RPMI7951 (cell line): ENCODE data around the gene DTL. TPM values are rescaled to one million over a fixed set of nuclear protein-coding genes. Genes with fewer than 3 reads are reported as not detected.

Source experiments
- DNase-seq: peaks from one replicate; pipeline ENCODE4 v3.0.0-alpha.2; 2012; ENCODE audit warnings: low read depth
- total RNA-seq: library from RNA; depleted of rRNA; stranded (reverse); fragments of >200 nt; shearing (Covaris generic); gene quantifications from 2 replicates; pipeline ENCODE4 v1.2.3, GENCODE V29; 2014; rRNA removed

DTL gene
- total RNA-seq, 1 experiment from 2014 or later, result 28.0 TPM

DNA sequence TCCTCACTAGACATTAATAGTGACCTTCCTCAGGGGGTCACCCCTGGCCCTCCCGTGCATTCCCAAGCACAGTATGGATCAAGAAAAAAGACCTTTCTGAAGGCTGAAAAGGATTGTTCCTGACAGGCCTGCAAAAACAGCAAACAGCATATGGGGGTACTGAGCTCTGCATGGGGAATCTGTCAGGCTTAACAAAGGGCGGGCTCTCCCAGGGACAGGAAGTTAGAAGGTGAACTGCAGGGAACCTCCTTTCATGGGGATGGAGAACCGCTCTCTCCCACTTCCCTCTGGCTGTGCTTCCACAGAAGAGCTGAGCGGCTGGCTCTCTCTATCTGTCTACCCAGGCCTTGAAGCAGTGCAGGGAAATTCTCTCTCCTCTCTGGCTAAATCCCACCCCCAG lies 91.7 kb downstream of the DTL start:
- DNase-seq, result no peak

DNA sequence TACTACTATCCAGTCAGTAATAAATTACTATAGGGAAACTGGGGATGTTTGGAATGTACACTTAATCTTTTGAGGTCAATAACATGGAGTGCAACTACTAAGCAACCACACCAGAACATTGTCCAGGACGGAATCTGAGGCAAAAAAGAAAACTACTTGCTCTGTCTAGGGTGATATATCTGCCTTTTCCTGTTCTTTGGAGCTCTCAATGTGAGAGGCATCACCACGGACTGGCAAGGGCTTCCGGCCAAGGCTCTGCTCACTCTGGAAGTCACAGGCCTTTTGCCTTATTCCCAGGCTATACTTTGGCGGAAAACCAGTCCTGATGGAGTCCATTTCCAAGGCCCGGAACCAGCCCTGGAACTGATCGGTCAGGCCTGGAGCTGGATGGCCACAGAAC lies 94.2 kb downstream of the DTL start:
- DNase-seq, result no peak

DNA sequence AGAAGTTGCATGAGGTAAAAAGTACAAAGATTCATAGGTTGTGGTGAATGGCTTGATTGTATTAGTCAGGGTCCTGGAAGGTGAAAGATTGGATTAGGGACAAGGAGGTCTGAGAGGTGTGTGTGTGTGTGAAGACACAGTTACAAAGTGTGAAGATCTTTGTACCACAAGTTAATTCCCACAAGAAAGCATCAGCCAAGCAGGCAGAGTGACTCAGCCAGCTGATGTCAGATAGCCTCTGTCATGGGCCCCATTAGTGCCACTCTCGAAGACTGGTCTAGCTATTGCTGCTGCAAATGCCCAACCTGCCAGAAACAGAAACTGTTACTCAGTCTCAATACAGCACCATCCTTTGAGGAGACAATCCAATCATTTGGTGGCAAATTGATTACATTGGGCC lies 96.5 kb downstream of the DTL start:
- DNase-seq, result peak; percentile 36

DNA sequence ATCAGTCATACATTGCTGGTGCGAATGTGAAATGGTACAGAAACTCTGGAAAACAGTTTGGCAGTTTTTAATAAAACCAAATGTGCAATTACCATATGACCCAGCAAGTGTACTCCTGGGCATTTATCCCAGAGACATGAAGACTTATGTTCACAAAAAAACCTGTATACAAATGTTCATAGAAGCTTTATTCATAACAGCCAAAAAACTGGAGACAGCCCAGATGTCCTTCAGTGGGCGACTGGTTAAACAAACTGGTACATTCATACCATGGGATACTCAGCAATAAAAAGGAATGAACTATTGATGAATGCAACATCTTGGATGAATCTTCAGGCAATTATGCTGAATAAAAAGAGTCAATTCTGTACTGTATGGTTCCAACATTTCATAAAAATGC lies 97.8 kb downstream of the DTL start:
- no peak for DNase-seq

DNA sequence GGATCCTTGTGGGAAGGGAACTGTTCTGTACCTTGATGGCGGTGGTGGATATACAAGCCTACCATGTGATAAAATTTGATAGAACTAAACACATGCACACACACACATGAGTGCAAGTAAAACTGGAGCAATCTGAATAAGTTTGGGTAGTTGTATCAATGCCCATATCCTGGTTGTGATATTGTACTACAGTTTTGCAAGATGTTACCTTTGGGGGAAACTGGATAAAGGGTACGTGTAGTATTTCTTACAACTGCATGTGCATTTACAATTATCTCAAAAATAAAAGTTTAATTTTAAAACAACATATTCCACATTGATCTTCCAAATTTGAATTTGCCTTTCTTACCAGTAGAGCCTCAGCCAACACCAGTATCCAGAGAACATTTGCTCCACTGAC lies 99.6 kb downstream of the DTL start:
- no peak for DNase-seq

DNA sequence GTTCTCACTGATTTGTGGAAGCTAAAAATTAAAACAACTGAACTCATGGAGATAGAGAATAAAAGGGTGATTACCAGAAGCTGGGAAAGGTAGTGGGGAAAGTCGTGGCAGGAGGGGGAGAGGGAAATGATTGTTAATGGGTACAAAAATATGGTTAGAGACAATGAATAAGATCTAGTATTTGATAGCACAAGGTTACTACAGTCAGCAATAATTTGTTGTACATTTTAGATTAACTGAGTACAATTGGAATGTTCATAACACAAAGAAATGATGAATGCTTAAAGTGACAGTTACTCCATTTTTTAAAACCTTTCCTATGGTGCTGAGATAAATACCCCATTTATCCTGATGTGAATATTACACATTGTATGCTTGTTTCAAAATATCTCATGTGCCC lies 102.3 kb downstream of the DTL start:
- DNase-seq, result no peak

DNA sequence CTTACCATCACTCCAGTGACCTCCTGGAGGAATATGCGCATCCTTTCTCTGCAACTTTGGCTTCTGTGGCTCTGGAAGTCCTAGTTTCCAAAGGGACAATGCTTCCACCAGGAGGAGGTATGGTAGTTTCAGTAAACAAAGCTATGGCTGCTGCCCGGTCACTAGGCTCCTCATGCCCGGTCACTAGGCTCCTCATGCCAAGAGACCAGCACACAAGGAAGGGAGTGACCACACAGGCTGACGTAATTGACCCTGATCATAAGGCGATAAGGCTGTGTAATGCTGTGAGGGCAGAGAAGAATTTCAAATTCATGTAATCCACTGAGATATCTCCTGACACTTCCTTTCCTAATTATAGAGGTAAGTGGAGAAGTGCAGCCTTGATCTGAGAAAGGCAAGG lies 102.9 kb downstream of the DTL start:
- no peak for DNase-seq

DNA sequence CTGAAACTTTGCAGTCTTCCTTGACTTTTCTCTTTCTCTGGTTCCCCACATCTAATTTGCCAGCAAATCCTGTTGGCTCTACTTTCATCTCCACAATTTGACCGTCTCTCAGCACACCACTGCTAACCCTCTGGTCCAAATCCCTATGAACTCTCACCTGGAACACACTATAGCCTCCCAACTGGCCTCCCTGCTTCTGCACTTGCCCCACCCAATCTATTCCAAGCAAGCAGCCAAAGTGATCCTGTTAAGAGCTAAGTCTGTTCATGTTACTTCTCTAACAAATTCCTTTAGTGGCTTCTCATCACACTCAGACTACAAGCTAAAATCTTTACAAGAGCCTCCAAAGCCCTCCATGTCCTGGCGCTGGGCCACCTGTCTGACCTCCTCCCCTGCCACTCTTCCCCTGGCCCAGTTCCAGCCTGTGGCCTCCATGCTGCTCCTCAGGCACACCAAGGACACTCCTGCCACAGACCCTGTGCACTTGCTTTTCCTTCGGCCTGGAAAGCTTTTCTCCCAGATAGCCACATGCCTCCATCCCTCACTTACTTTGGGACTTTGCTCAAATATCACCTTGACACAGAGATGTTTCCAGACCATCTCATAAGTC lies 104.1 kb downstream of the DTL start:
- no peak for DNase-seq

DNA sequence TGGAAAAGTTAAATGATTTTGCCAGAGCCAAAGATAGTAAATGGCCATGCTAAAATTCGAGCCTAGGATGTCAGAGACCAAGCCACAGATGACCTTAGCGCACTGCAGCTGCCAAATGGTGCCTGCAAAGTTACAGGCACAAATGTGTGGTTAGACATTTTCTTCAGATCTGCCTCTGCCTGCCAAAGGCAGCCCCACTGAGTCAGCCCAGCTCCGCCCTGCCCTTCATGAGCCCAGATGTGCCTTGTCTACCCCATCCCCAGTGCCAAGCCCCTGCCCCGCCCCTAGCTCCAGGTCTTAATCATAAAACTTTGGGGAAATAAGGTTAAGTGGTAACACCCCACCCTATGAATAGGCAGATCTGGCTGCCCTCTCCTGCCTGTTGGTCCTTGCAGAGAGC lies 105.9 kb downstream of the DTL start:
- peak; percentile 43 for DNase-seq

DNA sequence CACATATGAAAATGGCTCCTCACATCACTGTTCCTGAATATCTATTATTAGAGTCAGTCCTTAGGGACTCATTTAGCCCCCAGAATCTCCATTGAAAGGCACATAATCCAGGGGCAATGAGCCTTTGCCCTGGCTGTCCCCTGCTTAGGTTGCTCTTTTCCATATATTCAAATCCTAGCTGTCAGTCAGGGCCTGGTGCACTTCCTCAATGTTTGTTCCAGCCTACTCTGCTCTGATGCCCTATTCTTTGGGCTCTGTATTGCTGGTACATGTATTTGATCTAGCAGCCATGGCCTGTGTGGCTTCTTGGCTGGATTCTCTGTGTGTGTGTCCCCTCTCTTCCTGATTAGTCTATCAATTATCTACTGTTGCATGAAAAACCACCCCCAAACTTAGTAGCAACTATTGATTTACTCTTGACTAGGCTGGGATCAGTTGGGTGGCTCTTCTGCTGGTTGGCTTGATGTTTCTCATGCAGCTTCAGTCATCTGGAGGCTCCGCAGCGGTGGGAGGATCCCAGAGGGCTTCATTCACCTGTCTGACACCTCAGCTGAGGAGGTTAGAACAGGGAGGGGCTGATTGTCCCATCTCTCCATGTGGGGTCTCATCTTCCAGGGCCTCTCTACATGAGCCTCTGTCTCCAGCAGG lies 107.5 kb downstream of the DTL start:
- DNase-seq, result no peak

DNA sequence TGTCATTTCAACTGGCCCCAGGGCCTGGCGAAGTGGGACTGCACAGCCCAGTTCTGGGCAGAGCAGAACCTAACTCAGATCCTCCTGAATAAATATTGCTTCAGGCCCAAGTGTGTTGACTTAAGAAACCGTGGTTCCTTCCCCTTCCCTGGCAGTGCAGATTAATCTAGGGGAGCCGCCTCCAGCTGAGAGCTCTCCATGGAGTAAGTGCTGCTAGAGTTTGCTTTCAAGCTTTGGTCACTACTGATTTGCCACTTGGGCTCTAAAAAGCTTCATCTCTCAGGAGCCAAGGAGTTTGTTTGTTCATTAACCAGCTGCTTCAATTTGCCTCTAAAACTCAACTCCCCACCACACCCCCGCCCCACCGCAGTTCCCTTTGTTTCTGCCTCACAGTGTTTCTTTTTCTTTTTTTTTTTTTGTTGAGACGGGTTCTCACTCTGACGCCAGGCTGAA lies 112.1 kb downstream of the DTL start:
- DNase-seq, result no peak

DNA sequence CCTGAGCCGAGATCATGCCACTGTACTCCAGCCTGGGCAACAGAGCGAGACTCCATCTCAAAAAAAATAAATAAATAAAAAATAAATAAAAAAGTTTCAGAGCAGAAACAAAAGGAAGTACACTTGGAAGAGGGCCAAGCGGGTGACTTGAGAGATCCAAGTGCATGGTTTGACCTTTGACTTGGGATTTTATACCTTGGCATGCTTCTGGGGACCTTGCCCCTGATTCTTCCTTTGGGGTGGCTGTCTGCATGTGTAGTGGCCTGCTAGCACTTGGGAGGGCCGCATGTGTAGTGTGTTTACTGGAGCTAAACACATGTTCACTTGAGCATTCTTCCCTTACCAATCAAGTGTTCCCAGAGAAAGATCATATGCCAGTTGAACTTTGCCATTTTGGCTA lies 114.0 kb downstream of the DTL start:
- DNase-seq, result no peak

DNA sequence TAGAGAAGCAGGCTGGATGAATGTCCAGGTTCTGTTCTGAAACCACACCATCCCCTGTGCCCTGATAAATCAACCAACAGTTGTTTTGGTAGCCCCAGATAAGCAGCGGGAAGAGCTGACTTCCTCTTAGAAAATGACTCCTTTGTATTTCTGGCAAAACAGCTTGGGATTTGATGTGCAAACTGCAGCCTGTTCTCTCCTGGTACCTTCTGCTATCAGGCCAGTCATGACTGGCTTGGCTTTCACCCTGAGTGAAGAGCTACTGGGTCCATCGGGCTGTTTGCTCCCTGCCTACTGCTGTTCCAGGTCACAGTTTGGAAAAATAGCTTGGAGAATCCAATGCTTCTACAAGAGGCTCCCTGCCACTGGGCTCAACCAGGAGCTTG lies 116.8 kb downstream of the DTL start:
- DNase-seq, result no peak

DNA sequence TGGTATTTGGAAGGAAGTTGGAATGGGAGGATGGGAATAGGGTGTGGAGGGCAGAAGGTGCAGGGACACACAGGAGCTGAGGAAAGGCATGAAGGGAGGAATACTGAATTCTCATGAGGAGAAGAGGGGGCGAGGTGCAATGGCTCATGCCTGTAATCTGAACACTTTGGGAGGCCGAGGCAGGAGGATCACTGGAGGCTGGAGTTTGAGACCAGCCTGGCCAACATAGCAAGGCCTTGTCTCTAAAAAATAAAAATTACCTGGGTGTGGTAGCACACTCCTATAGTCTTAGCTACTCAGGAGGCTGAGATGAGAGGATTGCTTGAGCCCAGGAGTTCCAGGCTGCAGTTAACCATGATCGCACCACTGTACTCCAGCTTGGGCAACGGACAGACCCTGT lies 117.3 kb downstream of the DTL start:
- DNase-seq, result no peak

DNA sequence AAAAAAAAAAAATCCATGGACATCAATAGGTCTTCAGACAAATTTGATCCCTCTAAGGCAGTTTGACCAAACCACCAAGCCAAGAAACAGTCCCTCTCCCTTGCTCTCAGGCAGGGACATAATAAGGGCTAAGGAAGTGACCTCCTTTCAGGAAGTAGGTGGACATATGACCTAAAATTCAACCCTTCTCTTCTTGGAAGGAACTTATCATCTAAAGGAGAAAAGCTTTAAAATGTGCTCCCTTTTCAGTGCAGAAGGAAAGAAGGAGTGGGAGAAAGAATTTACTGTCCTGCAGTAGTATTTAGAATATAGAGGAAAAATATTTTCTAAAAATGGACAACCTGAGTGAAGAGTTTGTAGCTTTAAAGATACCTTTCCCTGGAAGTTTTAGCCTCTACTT lies 118.1 kb downstream of the DTL start:
- no peak for DNase-seq

Other genes with a start within 250 kb of the DTL start
- gene LPGAT1, start 205.0 kb upstream of the DTL start, total RNA-seq, result 29.0 TPM in 2 replicates
- gene INTS7, start 191 bp upstream of the DTL start, total RNA-seq, result 24.8 and 27.8 TPM in 2 replicates
- gene PPP2R5A, start 249.7 kb downstream of the DTL start, total RNA-seq, result 25.0 and 30.4 TPM in 2 replicates